Endometrial microvascular endothelial cells (primary cell): Measurements from ENCODE around the gene PANK3. TPM values are rescaled to one million over a fixed set of nuclear protein-coding genes. Genes with fewer than 3 reads are reported as not detected.
"Not testable (repeated sequence)": the region's sequence is repeated elsewhere in the genome, so short reads cannot be mapped to it uniquely, and the experiment has no call there.

ENCODE experiments used
- in situ Hi-C: cut with HindIII; loops from 2 replicates; pipeline ENCODE4 v1.10.0; 2017; ENCODE audit warnings: low sequenced_read_pairs, low pct_unique_long_range_greater_than_20kb; ENCODE audit errors: inconsistent ontology term
- total RNA-seq: library from RNA; depleted of rRNA; stranded (reverse); fragments of >200 nt; gene quantifications from one replicate; pipeline ENCODE4 v1.2.3, GENCODE V29; 2015; ENCODE audit errors: inconsistent ontology term

The PANK3 gene
- total RNA-seq, 1 donor from 2014 or later, result 23.6 TPM

GRCh38 chr5:168598639-168599038 lies 19.5 kb upstream of the PANK3 start:
- in situ Hi-C loops, result no loop called here

GRCh38 chr5:168596927-168597326 lies 17.8 kb upstream of the PANK3 start:
- in situ Hi-C loops, result no loop called here

- in situ Hi-C loops, result not testable (repeated sequence)
Observed at GRCh38 chr5:168596122-168596521, 17.0 kb upstream of the PANK3 start.

- in situ Hi-C loops, result no loop called here
Observed at GRCh38 chr5:168592014-168592368, 12.8 kb upstream of the PANK3 start.

GRCh38 chr5:168591302-168592013 lies 12.3 kb upstream of the PANK3 start:
- in situ Hi-C loops, result no loop called here

- in situ Hi-C loops, result no loop called here
Observed at GRCh38 chr5:168590666-168591065, 11.5 kb upstream of the PANK3 start.

- in situ Hi-C loops, result no loop called here
Observed at GRCh38 chr5:168587987-168588386, 8.8 kb upstream of the PANK3 start.

- in situ Hi-C loops, result no loop called here
Observed at GRCh38 chr5:168585119-168585856, 6.1 kb upstream of the PANK3 start.

GRCh38 chr5:168583742-168584482 lies 4.7 kb upstream of the PANK3 start:
- in situ Hi-C loops, result no loop called here

GRCh38 chr5:168580814-168581469 lies 1.8 kb upstream of the PANK3 start:
- in situ Hi-C loops, result not testable (repeated sequence)

GRCh38 chr5:168580227-168580508 lies 1.0 kb upstream of the PANK3 start:
- in situ Hi-C loops, result no loop called here

- in situ Hi-C loops, result no loop called here
Observed at GRCh38 chr5:168579488-168580226, 489 bp upstream of the PANK3 start.

GRCh38 chr5:168578006-168578405 lies 1.2 kb downstream of the PANK3 start:
- in situ Hi-C loops, result no loop called here

- in situ Hi-C loops, result no loop called here
Observed at GRCh38 chr5:168575391-168576372, 3.5 kb downstream of the PANK3 start.

GRCh38 chr5:168574156-168574555 lies 5.0 kb downstream of the PANK3 start:
- in situ Hi-C loops, result not testable (repeated sequence)

GRCh38 chr5:168573663-168574062 lies 5.5 kb downstream of the PANK3 start:
- in situ Hi-C loops, result not testable (repeated sequence)

- in situ Hi-C loops, result no loop called here
Observed at GRCh38 chr5:168570490-168571328, 8.5 kb downstream of the PANK3 start.
